ENCODE measurements around the gene ATP2B3. TPM values are rescaled to one million over a fixed set of nuclear protein-coding genes. Genes with fewer than 3 reads are reported as not detected.

ATP2B3 gene
- total RNA-seq, 4 donors from 2014 or later: under 0.01 to 0.33 (median 0.21) TPM

DNA sequence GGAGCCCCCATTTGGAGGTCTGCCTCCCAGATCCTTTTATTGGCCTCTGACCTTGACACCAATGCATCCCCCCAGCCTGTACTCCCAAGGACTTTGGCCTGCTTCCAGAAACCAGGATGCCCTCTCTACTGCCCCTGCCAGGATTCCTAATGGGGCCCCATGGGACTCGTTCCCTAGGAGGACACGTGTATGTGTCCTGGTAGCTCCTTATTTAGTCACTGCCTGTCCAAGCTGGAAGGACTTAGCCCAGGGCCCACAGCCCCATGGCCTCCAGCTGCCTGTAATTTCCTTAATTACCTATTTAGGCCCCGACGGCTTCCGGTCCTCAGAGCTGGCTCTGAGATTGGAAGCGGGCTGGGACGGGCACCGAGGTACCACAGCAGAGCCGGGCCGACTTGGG lies 9.4 kb downstream of the ATP2B3 start:
- Histone ChIP-seq H3K4me1 (no peaks in the 10 kb centered on the region), H3K4me3 (no peak overlapping the region), H3K36me3 (no peaks in the 10 kb centered on the region), H3K9me3 (no peaks in the 10 kb centered on the region), H3K27me3 (peaks cover 0 to 32% (median 8%) of the 10 kb centered on the region in 4 donors), H3K27ac (replicated peaks in 1 of 4) (no peak overlapping the region)
- WGBS: 90% methylated on average over 9 of the region's 10 CpGs
- TF ChIP-seq, protein P1, sequence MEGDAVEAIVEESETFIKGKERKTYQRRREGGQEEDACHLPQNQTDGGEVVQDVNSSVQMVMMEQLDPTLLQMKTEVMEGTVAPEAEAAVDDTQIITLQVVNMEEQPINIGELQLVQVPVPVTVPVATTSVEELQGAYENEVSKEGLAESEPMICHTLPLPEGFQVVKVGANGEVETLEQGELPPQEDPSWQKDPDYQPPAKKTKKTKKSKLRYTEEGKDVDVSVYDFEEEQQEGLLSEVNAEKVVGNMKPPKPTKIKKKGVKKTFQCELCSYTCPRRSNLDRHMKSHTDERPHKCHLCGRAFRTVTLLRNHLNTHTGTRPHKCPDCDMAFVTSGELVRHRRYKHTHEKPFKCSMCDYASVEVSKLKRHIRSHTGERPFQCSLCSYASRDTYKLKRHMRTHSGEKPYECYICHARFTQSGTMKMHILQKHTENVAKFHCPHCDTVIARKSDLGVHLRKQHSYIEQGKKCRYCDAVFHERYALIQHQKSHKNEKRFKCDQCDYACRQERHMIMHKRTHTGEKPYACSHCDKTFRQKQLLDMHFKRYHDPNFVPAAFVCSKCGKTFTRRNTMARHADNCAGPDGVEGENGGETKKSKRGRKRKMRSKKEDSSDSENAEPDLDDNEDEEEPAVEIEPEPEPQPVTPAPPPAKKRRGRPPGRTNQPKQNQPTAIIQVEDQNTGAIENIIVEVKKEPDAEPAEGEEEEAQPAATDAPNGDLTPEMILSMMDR (IDR thresholded peaks at IDR 0.05): no peak
- TF ChIP-seq POLR2A (IDR thresholded peaks at IDR 0.05; ENCODE audit: low read depth) (no peak), EP300 (IDR thresholded peaks at IDR 0.05) (no peak), POLR2AphosphoS5 (IDR thresholded peaks at IDR 0.05) (no peak)
- intact Hi-C loops (cut with DNase I): no loop called here
- no peak for DNase-seq (ENCODE audit: extremely low spot score)

DNA sequence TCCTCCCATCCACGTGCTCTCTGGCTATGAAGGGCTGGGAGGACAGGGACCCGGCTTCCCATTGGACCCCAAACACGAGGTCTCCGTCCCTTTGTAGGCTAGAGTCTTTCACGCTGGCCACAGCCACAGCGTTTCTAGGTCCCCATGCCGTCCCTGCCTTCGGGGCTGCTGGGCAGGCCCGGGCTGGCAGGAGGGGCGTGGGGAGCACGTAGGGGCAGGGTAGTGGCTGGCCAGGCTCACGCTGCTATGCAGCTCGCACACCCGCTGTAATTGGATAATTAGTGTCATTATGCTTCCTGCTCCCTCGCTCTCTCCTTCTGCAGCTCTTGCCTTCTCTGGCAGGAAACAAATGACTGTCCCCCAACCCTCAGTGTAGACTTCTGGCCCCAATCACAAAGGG lies 9.8 kb downstream of the ATP2B3 start:
- Histone ChIP-seq H3K4me3 (no peak overlapping the region), H3K9me3 (no peaks in the 10 kb centered on the region), H3K27ac (replicated peaks in 1 of 4) (no peak overlapping the region), H3K27me3 (peaks cover 0 to 29% (median 6%) of the 10 kb centered on the region in 4 donors), H3K4me1 (no peaks in the 10 kb centered on the region), H3K36me3 (no peaks in the 10 kb centered on the region)
- DNase-seq (ENCODE audit: extremely low spot score): no peak
- 91% methylated on average over 7 of the region's 15 CpGs for WGBS
- intact Hi-C loops (cut with DNase I): no loop called here
- TF ChIP-seq EP300 (IDR thresholded peaks at IDR 0.05): no peak
- TF ChIP-seq, protein P1 (IDR thresholded peaks at IDR 0.05): no peak
- no peak for TF ChIP-seq POLR2AphosphoS5 (IDR thresholded peaks at IDR 0.05)
- TF ChIP-seq POLR2A (IDR thresholded peaks at IDR 0.05; ENCODE audit: low read depth): no peak

DNA sequence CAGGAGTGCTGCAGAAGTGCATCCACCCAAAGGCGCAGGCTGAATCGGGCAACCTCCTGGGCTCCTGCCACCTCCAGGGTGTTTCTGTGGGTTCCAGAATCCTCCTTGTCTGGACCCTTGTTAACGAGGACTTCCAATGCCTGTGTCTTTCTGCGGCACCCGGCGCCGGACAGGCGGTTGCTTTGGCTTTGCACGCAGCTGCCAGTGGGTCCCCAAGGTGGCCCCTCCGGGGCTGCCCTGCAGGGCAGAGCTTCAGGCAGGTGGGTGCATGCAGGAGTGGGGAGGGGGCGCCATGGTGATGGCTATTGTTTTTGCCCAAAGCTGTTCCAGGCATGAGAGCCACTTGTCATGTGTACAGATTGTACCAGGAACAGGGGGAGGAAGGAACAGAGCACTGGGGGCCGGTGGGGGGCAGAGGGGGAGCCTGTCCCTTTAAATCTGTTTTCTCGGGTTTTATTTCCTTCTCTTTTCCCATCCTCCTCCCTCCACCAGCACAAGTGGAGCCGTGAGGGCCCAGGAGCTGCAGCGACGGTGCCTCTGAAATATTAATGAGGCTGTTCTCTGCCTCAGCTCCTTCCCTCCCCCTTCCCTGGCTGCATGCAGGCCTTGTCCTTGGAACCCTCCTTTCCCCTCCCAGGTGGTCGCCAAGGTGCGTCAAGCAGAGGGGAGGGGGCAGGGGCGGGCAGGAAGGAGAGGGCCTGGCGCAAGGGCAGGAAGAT lies 13.1 kb downstream of the ATP2B3 start:
- DNase-seq (ENCODE audit: extremely low spot score): no peak
- no peak overlapping the region for H3K4me3 ChIP-seq
- no peak overlapping the region for H3K27ac ChIP-seq (replicated peaks in 1 of 4)
- WGBS: 73% methylated on average over 18 of the region's 20 CpGs
- no peaks in the 10 kb centered on the region for H3K4me1 ChIP-seq
- H3K36me3 ChIP-seq: no peaks in the 10 kb centered on the region
- peaks cover 0 to 22% (median 3%) of the 10 kb centered on the region in 4 donors for H3K27me3 ChIP-seq
- intact Hi-C loops (cut with DNase I): no loop called here
- TF ChIP-seq POLR2A (IDR thresholded peaks at IDR 0.05; ENCODE audit: low read depth) (no peak), EP300 (IDR thresholded peaks at IDR 0.05) (no peak), POLR2AphosphoS5 (IDR thresholded peaks at IDR 0.05) (no peak)
- TF ChIP-seq, protein P1 (IDR thresholded peaks at IDR 0.05): no peak
- no peaks in the 10 kb centered on the region for H3K9me3 ChIP-seq

DNA sequence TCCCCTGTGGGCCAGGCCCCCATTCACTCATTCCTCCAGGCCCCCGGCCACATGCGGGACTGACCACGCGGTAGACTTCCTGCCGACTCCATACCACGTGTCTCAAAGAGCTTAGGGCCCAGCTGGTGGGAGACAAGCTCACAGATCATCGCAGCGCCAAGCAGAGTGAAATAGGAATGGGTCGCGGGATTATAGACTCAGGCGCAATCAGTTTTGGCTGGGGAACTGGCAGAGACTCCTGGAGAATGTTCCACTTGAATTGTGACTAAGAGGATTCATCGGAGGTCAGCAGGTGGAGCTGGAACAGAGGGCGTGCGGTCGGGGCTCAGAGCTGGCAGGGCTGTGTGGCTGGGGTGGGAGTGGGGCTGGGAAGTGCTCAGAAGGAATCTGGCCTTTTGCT lies 15.6 kb downstream of the ATP2B3 start:
- intact Hi-C loops (cut with DNase I): no loop called here
- Histone ChIP-seq H3K27ac (replicated peaks in 1 of 4) (no peak overlapping the region), H3K36me3 (no peaks in the 10 kb centered on the region), H3K4me3 (no peak overlapping the region), H3K9me3 (no peaks in the 10 kb centered on the region), H3K27me3 (no peaks in the 10 kb centered on the region), H3K4me1 (no peaks in the 10 kb centered on the region)
- TF ChIP-seq EP300 (IDR thresholded peaks at IDR 0.05): no peak
- TF ChIP-seq, protein P1 (IDR thresholded peaks at IDR 0.05): no peak
- WGBS: 80% methylated on average over 15 of the region's 15 CpGs
- no peak for DNase-seq (ENCODE audit: extremely low spot score)

DNA sequence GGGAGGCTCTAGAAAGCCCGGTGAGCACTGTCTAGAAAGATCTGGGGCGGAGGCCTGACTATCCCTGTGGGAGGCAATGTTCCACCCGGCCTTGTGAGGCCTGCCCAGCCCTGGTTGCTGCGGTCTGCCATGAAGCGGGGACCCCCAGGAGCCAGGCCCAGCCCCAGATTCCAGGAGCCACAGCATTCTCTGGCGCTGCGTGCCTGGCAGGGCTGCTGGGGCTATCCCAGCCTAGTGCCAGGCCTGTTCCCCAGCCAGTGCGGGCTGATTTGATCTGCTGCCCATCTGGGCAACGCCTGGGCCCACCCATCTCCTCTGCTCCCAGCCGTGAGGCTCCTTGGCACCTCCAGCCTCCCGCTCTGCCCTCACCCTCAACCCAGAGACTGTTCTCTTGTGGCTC lies 19.6 kb downstream of the ATP2B3 start:
- Histone ChIP-seq H3K36me3 (no peaks in the 10 kb centered on the region), H3K27ac (replicated peaks in 1 of 4) (no peak overlapping the region), H3K9me3 (no peaks in the 10 kb centered on the region), H3K4me3 (no peak overlapping the region), H3K4me1 (peaks cover 0 to 3% (median 0%) of the 10 kb centered on the region in 4 donors), H3K27me3 (peaks cover 0 to 10% (median 0%) of the 10 kb centered on the region in 4 donors)
- intact Hi-C loops (cut with DNase I): no loop called here
- no peak for DNase-seq (ENCODE audit: extremely low spot score)
- WGBS: 73% methylated on average over 6 of the region's 11 CpGs
- TF ChIP-seq POLR2AphosphoS5 (IDR thresholded peaks at IDR 0.05): no peak
- no peak for TF ChIP-seq POLR2A (IDR thresholded peaks at IDR 0.05; ENCODE audit: low read depth)
- TF ChIP-seq, protein P1 (IDR thresholded peaks at IDR 0.05): no peak
- no peak for TF ChIP-seq EP300 (IDR thresholded peaks at IDR 0.05)
